Esophagus (tissue), 2 donors: ENCODE results near the gene CRYBB3. TPM values are rescaled to one million over a fixed set of nuclear protein-coding genes. Genes with fewer than 3 reads are reported as not detected.
"Not testable (repeated sequence)": the region's sequence is repeated elsewhere in the genome, so short reads cannot be mapped to it uniquely, and the experiment has no call there.

Experiments
- H3K27ac ChIP-seq, 2 donors: one replicate each; pipeline ENCODE4 v1.5.1; 2013; ENCODE audit warnings: low read depth in 2 of 2, mild to moderate bottlenecking in 2 of 2, inconsistent platforms in 1 of 2, low read length in 1 of 2, moderate library complexity in 1 of 2
- H3K27me3 ChIP-seq, 2 donors: one replicate each; pipeline ENCODE4 v1.6.1; 2013; ENCODE audit warnings: low read length in 2 of 2, control low read depth in 1 of 2, mild to moderate bottlenecking in 1 of 2; ENCODE audit not compliant: insufficient read depth in 2 of 2, control insufficient read depth in 1 of 2
- H3K36me3 ChIP-seq, 2 donors: one replicate each; pipeline ENCODE4 v1.6.1; 2013; ENCODE audit warnings: low read length in 1 of 2; ENCODE audit not compliant: control insufficient read depth in 2 of 2, insufficient read depth in 2 of 2
- H3K4me1 ChIP-seq, 2 donors: one replicate each; pipeline ENCODE4 v1.6.1; 2013; ENCODE audit warnings: low read length in 1 of 2; ENCODE audit not compliant: control insufficient read depth in 2 of 2, insufficient read depth in 2 of 2
- H3K4me3 ChIP-seq, 2 donors: one replicate each; pipeline ENCODE4 v1.5.1; 2013; ENCODE audit warnings: low read length in 2 of 2, mild to moderate bottlenecking in 2 of 2, low read depth in 1 of 2, moderate library complexity in 1 of 2
- H3K9me3 ChIP-seq, 2 donors: one replicate each; pipeline ENCODE4 v1.6.1; 2013; ENCODE audit warnings: mild to moderate bottlenecking in 2 of 2, low read depth in 1 of 2, low read length in 1 of 2, moderate library complexity in 1 of 2; ENCODE audit not compliant: control insufficient read depth in 2 of 2, insufficient read depth in 1 of 2
- WGBS, 2 donors: extraction: QIAGEN DNeasy Blood & Tissue Kit; methylation state at CpG; one replicate each; pipeline ENCODE4 v1.1.7; 2013; 5-methylcytosine and 5-hydroxymethylcytosine counted together
- polyA plus RNA-seq, 2 donors: library from polyadenylated mRNA; stranded (reverse); fragments of 200-250 nt; gene quantifications; one replicate each; pipeline ENCODE4 v1.2.3, GENCODE V29; 2013
- donor health status: healthy with polysubstance abuse.
- donor health status: Bipolar disorder and iron deficiency.

The CRYBB3 gene
- polyA plus RNA-seq, 2 donors, result 0.33 to 1.1 TPM

DNA sequence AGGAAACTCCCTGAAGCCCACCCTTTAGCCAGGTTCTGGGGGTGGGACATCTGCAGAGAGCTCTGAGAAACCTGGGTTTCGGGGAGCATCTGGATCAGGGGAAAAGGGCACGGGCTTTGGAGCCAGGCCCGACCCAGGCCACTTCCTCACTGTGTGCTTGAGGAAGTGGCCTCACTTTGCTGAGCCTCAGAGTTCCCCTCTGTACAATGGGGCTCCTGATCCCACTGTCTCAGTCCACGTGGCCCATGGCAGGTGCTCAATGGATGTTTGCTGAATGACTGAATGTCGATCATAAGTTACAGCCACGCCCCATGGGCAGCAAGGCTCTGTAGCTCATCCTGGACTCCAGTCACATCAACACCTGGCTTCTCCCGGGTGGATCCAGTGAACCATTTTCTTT is 1.3 kb downstream of the CRYBB3 start:
- Histone ChIP-seq H3K36me3 (peaks cover 0 to 19% of the 10 kb centered on the region in 2 donors), H3K4me3 (no peak overlapping the region), H3K9me3 (no peaks in the 10 kb centered on the region), H3K4me1 (no peaks in the 10 kb centered on the region), H3K27me3 (no peaks in the 10 kb centered on the region), H3K27ac (no peak overlapping the region)
- 67 to 68% methylated on average over 7 of the region's 7 CpGs for WGBS, 2 donors

DNA sequence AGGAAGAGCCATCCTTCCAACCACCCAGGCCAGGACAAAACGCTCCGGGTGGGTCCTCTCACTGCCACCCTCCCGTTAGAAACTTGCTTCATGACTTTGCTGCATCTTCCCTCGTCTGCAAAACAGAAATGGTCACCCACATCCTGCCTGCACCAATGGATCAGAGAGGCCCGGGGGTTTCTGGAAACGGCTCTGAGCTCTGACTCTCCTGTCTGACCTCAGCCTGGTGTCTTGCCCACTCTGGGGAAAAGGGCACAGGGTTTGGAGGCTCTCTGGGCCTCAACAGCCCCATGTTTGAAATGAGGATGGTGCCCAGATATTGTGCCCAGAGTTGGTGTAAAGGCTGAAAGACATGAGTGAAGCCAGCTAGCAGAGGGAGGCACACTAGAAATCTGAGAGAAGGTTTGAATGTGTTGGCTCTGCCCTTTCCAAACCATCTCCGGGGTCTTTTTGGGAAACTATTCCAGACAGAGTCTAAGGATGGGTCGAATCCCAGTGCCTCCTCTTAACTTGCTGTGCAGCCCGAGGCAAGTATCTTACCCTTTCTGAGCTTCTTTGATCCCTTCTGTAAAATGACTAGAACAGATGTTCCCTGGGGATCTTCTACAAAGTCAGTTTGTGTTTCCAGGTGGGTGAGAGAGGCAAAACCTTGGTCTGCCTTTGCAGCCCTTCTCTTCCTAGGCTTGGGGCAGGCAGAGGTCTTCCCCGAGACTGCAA is 2.1 kb downstream of the CRYBB3 start:
- Histone ChIP-seq H3K9me3 (no peaks in the 10 kb centered on the region), H3K36me3 (peaks cover 0 to 17% of the 10 kb centered on the region in 2 donors), H3K27ac (no peak overlapping the region), H3K27me3 (no peaks in the 10 kb centered on the region), H3K4me3 (no peak overlapping the region), H3K4me1 (no peaks in the 10 kb centered on the region)
- 58 to 66% methylated on average over 10 of the region's 10 CpGs for WGBS, 2 donors

DNA sequence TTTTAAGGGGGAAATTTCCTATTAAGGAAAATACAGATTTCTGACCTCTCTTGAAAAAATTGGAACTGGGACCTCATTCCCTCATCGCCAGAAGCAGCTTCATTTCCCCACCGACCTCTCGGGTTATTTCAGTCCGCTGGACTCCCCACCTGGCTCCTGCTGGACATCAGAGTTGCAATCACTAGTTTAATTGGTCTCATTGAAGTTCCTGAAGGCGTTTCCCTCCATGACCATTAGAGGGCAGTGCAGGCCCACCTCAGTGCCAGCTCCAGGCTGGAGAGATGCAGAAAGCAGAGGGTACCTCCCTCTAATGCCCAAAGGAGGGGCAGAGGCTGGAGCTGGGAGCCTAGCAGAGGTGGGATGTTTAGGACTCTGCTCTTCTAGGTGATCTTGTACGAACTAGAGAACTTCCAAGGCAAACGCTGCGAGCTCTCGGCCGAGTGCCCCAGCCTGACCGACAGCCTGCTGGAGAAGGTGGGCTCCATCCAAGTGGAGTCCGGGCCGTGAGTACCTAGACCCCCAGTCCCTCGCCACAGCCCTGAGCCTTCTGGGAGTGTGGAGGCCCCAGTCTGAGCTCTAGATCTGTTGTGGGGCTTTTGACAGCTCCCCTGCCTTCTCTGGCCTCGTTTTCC is 2.7 kb downstream of the CRYBB3 start:
- no peaks in the 10 kb centered on the region for H3K9me3 ChIP-seq
- H3K4me1 ChIP-seq, result no peaks in the 10 kb centered on the region
- H3K4me3 ChIP-seq, result no peak overlapping the region
- H3K27me3 ChIP-seq, result no peaks in the 10 kb centered on the region
- H3K27ac ChIP-seq, result no peak overlapping the region
- peaks cover 0 to 15% of the 10 kb centered on the region in 2 donors for H3K36me3 ChIP-seq
- WGBS, 2 donors, result 54 to 58% methylated on average over 15 of the region's 15 CpGs

DNA sequence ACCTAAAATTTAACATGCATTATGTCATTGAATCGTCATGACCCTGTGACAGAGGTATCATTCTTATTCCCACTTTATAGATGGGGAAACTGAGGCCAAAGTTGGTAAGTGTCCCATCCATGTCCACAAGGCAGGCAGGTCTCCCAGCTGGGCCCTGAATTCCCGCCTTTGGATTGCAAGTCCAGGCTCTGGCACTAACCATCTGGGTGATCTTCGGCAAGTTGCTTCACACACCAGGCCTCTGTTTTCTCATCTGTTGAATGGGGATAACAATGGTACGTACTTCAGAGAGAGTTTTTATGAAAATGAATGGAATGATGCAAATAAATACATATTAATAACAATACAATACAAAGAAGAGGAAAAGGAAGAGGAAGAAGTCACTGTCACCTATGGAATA is 3.4 kb downstream of the CRYBB3 start:
- Histone ChIP-seq H3K4me3 (no peak overlapping the region), H3K4me1 (no peaks in the 10 kb centered on the region), H3K9me3 (no peaks in the 10 kb centered on the region), H3K36me3 (peaks cover 0 to 8% of the 10 kb centered on the region in 2 donors), H3K27me3 (no peaks in the 10 kb centered on the region), H3K27ac (no peak overlapping the region)
- 87 to 90% methylated on average over 4 of the region's 4 CpGs for WGBS, 2 donors

DNA sequence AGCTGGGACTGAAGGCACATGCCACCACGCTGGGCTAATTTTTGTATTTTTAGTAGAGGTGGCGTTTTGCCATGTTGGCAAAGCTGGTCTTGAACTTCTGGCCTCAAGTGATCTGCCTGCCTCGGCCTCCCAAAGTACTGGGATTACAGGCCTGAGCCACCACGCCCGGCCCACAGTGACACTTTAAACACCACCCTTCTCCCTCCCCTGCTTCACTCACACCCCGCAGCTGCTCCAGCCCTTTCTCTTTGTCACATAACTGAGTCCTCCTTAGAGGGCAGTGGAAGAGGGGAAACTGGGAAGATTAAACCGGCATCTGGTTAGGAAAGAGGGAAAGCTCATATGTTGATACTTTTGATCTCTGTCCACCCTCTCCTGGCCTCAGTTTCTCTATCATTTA is 4.9 kb downstream of the CRYBB3 start:
- H3K9me3 ChIP-seq, H3K27me3 ChIP-seq, H3K36me3 ChIP-seq, H3K4me3 ChIP-seq, H3K4me1 ChIP-seq, H3K27ac ChIP-seq: not testable (repeated sequence)
- 75 to 78% methylated on average over 7 of the region's 7 CpGs for WGBS, 2 donors

DNA sequence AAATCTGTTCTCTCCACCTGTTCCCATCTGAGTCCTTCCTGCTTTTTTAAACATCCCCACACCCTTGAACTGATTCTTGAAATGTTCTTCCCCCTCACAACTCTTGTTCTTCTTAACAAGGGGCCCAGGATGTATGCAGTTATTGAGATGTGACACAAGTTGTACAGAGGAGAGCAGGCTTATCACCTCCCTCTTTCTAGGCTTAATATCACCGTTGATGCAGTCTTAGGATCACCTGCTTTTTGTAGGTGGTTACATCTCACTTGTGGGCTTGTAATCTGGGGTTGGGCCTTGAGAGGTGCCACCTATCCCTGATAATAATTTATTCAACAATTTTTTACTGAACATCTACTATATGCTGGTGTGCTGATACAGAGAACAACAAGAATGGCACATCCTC is 6.2 kb downstream of the CRYBB3 start:
- no peaks in the 10 kb centered on the region for H3K9me3 ChIP-seq
- WGBS, 2 donors, result 70 to 85% methylated on average over 1 of the region's 1 CpG
- H3K27me3 ChIP-seq, result no peaks in the 10 kb centered on the region
- no peaks in the 10 kb centered on the region for H3K4me1 ChIP-seq
- peaks cover 0 to 6% of the 10 kb centered on the region in 2 donors for H3K36me3 ChIP-seq
- H3K27ac ChIP-seq, result no peak overlapping the region
- no peak overlapping the region for H3K4me3 ChIP-seq

DNA sequence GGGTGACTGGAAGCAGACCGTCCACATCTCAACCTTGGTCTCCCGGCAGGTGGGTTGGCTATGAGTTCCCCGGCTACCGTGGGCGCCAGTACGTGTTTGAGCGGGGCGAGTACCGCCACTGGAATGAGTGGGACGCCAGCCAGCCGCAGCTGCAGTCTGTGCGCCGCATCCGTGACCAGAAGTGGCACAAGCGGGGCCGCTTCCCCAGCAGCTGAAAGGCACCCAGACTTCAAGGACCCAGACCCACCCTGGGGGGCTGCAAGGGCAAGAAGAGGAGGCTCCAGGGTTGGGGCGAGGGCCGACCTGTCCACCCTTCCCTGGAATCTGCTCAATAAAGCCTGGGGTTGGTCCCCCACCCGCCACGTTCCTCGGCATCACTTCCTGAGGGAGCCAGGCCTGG is 7.3 kb downstream of the CRYBB3 start:
- H3K9me3 ChIP-seq, result no peaks in the 10 kb centered on the region
- 89 to 95% methylated on average over 21 of the region's 21 CpGs for WGBS, 2 donors
- no peak overlapping the region for H3K4me3 ChIP-seq

DNA sequence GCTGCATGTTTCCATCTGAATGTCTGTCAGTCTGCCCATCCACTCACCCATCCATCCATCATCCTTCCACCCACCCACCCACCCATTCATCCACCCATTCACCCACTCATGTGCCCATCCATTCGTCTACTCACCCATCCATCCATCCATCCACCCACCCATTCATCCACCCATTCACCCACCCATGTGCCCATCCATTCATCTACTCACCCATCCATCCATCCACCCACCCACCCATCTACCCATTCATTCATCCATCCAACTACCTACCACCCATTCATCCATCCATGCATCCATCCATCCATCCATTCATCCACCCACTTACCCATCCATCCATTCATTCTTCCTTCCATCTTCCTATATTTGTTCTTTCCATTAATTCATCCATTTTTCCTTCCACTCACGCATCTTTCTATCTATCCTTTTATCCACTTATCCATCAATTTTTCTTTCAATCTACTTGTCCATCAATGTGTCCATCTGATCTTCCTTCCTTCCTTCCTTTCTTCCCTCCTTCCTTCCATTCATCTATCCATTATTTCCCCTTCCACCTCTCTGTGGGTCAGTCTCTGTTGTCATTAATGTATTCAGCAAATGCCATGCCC is 8.0 kb downstream of the CRYBB3 start:
- peaks cover 0 to 4% of the 10 kb centered on the region in 2 donors for H3K36me3 ChIP-seq
- no peak overlapping the region for H3K27ac ChIP-seq
- H3K9me3 ChIP-seq, result no peaks in the 10 kb centered on the region
- no peaks in the 10 kb centered on the region for H3K27me3 ChIP-seq
- H3K4me1 ChIP-seq, result no peaks in the 10 kb centered on the region
- no peak overlapping the region for H3K4me3 ChIP-seq
- 42 to 85% methylated on average over 2 of the region's 2 CpGs for WGBS, 2 donors

More for the DNA sequence above, 7.3 kb downstream of the CRYBB3 start:
- H3K27me3 ChIP-seq, result no peaks in the 10 kb centered on the region
- no peak overlapping the region for H3K27ac ChIP-seq
- no peaks in the 10 kb centered on the region for H3K4me1 ChIP-seq
- peaks cover 0 to 4% of the 10 kb centered on the region in 2 donors for H3K36me3 ChIP-seq

DNA sequence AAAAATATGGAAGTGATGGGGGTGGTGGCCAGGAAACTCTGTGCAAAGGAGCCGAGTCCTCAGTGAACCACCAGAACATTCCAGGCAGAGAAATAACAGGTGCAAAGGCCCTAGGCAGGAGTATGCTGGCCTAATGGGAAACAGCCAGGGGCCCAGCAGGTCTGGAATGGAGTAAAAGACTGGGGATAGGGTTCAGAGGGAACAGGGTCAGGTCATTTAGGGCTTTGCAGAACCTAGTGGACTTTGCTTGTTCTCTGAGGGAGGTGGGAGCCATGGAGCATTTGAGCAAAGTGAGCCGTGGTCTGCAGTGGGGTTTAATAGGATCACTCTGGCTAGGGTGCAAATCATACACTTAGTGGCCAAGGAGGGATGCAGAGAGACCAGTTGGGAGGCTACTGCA is 8.7 kb downstream of the CRYBB3 start:
- Histone ChIP-seq H3K27me3 (no peaks in the 10 kb centered on the region), H3K4me3 (no peak overlapping the region), H3K27ac (no peak overlapping the region), H3K9me3 (no peaks in the 10 kb centered on the region), H3K36me3 (peaks cover 0 to 4% of the 10 kb centered on the region in 2 donors), H3K4me1 (no peaks in the 10 kb centered on the region)
- 85 to 92% methylated on average over 2 of the region's 2 CpGs for WGBS, 2 donors
